Measurements from ENCODE around the gene ATP2B2. TPM values are rescaled to one million over a fixed set of nuclear protein-coding genes. Genes with fewer than 3 reads are reported as not detected.
A peak's percentile ranks its signal among the peaks of the same experiment; 100 is the strongest.

The ATP2B2 gene
- total RNA-seq, 1 donor from 2014 or later: 0.13 TPM

DNA sequence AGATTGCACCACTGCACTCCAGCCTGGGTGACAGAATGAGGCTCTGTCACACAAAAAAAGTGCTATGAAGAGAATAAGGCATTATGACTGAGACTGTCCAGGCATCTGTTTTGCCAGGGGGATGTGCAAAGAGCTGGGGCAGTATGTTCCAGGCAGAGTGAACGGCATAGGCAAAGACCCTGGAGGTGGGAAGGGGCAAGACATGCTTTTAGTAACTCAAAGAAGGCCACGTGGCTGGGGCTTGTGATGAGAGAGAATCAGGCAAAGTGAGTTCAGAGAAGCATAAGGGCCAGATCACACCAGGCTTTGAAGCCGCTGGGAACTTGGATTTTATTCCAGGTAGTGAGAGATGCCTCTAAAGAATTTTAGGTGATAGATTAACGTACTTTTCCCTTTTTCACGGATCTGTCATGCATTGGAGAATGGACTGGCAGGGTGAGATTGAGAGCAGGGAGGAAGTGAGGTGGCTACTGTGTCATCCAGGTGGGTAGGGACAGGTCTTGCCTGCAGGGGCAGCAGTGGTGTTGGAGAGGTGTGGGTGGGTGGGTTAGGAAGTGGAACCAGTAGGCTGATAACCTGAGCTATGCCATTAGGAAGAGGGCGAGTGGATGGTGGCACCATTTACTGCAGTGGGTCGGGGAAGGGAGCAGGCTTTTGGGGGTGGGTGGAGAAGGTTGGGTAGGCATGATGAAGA lies 31.7 kb downstream of the ATP2B2 start:
- H3K4me1 Mint-ChIP-seq (ENCODE audit: unreplicated experiment): peaks cover 6% of the 10 kb centered on the region
- no peak overlapping the region for H3K27ac Mint-ChIP-seq (ENCODE audit: unreplicated experiment)
- H3K27me3 Mint-ChIP-seq (ENCODE audit: unreplicated experiment): peaks cover 69% of the 10 kb centered on the region
- TF ChIP-seq, protein P1, sequence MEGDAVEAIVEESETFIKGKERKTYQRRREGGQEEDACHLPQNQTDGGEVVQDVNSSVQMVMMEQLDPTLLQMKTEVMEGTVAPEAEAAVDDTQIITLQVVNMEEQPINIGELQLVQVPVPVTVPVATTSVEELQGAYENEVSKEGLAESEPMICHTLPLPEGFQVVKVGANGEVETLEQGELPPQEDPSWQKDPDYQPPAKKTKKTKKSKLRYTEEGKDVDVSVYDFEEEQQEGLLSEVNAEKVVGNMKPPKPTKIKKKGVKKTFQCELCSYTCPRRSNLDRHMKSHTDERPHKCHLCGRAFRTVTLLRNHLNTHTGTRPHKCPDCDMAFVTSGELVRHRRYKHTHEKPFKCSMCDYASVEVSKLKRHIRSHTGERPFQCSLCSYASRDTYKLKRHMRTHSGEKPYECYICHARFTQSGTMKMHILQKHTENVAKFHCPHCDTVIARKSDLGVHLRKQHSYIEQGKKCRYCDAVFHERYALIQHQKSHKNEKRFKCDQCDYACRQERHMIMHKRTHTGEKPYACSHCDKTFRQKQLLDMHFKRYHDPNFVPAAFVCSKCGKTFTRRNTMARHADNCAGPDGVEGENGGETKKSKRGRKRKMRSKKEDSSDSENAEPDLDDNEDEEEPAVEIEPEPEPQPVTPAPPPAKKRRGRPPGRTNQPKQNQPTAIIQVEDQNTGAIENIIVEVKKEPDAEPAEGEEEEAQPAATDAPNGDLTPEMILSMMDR (IDR thresholded peaks at IDR 0.05): no peak
- H3K36me3 Mint-ChIP-seq (ENCODE audit: unreplicated experiment): no peaks in the 10 kb centered on the region
- no peak overlapping the region for H3K4me3 Mint-ChIP-seq (ENCODE audit: unreplicated experiment)
- peaks cover 5% of the 10 kb centered on the region for H3K9me3 Mint-ChIP-seq (ENCODE audit: unreplicated experiment)
- DNase-seq (ENCODE audit: extremely low spot score, unreplicated experiment): no peak

DNA sequence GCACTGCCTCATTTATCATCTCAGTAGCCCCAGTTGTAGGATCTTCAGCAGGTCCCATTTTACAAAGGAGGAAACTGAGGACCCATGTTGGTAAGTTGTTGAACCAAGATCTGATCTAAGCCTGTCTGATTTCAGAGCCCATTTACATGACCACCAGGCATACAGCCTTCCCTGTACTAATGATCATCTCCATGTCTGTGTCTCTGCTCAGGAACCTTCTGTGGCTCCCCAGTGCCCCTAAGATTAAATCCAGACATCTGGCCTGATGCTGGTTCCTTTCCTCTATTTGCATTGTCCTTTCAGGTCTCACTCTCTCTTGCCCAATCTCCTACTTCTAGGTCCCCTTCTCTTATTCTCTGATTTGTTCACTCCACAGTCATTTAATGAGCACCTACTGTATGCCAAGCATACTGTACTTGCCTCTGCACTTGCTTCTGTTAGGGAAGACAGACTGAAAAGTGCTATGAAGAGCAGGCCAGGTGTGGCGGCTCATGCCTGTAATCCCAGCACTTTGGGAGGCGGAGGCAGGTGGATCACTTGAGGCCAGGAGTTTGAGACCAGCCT lies 32.4 kb downstream of the ATP2B2 start:
- H3K27me3 Mint-ChIP-seq (ENCODE audit: unreplicated experiment): peaks cover 65% of the 10 kb centered on the region
- H3K4me3 Mint-ChIP-seq (ENCODE audit: unreplicated experiment): no peak overlapping the region
- no peak for DNase-seq (ENCODE audit: extremely low spot score, unreplicated experiment)
- peaks cover 6% of the 10 kb centered on the region for H3K4me1 Mint-ChIP-seq (ENCODE audit: unreplicated experiment)
- TF ChIP-seq, protein P1 (IDR thresholded peaks at IDR 0.05): no peak
- H3K36me3 Mint-ChIP-seq (ENCODE audit: unreplicated experiment): no peaks in the 10 kb centered on the region
- no peaks in the 10 kb centered on the region for H3K9me3 Mint-ChIP-seq (ENCODE audit: unreplicated experiment)
- no peak overlapping the region for H3K27ac Mint-ChIP-seq (ENCODE audit: unreplicated experiment)

DNA sequence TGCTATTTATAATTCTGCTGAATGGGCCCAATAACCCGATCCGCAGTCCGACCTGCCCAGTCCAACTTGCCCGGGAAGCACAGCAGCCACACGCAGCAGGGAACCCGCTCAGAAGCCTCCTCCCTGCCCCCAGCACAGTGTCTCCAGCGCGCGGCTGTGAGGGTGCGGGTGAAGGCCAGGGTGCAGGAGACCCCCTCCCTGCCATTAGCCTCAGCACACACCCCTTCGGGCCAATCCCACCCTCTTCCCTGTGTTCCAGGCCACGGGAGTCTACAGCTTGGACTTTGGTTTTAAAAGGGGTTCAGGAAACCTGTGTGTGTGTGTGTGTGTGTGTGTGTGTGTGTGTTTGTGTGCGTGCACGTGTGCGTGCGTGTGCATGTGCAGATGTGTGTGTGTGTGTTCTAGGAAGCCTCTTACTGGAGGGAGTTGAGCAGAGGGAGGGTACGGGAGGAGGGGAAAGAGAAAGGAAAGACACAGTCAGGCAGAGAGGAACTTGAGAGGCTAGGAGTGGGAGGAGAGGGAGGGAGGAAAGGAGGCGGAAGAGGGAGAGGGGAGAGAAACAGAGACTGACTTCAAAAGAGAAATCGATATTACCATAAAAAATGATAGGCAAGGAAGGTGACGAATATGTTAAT lies 34.2 kb downstream of the ATP2B2 start:
- peaks cover 6% of the 10 kb centered on the region for H3K4me1 Mint-ChIP-seq (ENCODE audit: unreplicated experiment)
- DNase-seq (ENCODE audit: extremely low spot score, unreplicated experiment): no peak
- peaks cover 59% of the 10 kb centered on the region for H3K27me3 Mint-ChIP-seq (ENCODE audit: unreplicated experiment)
- H3K27ac Mint-ChIP-seq (ENCODE audit: unreplicated experiment): no peak overlapping the region
- H3K4me3 Mint-ChIP-seq (ENCODE audit: unreplicated experiment): peak overlapping the region; percentile 8
- H3K9me3 Mint-ChIP-seq (ENCODE audit: unreplicated experiment): no peaks in the 10 kb centered on the region
- H3K36me3 Mint-ChIP-seq (ENCODE audit: unreplicated experiment): no peaks in the 10 kb centered on the region
- TF ChIP-seq, protein P1 (IDR thresholded peaks at IDR 0.05): no peak

DNA sequence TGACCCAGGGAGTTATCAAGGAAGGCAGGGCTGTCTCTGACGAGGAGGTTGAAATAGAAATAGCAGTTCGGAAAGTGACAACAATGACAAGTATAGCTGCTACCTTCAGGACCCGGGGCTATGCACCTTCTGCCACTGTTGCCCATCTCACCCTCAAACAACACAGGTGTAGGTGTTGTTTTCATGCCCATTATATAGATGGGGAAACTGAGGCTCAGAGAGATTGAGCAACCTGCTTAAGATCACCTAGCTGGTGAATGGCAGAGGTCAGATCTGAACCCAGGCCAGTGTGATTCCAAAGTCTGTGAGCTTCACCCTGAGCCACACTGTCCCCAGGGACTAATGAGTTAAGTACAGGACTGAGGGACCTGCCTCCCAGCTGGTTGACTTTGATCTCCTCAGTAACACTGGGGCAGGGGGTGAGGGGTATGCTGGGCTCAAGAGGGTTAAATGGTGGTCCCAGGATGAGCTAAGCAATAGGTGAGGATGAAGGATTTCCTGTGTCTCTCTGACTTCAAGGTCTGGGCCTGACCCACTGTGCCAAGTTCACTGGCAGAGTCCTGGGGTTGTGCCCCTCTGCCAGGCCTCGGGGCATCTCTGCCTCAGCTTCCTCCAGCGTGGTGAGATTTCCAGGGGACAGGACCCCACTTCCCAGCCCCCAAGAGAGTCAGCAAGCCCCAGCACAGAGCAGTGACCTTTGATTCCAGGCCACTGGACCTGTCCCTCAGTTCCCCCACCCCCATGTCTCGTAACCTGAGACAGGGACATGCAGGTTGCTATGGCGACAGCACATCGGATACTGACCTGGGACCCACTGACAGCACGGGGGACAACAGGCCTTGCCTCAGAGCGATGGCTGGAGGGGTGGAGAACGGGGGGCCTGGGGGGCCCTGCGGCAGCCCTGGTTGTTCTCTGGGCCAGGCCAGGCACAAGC lies 35.0 kb downstream of the ATP2B2 start:
- Mint-ChIP-seq H3K4me3 (ENCODE audit: unreplicated experiment) (no peak overlapping the region), H3K4me1 (ENCODE audit: unreplicated experiment) (peaks cover 6% of the 10 kb centered on the region), H3K27me3 (ENCODE audit: unreplicated experiment) (peaks cover 63% of the 10 kb centered on the region), H3K27ac (ENCODE audit: unreplicated experiment) (no peak overlapping the region), H3K36me3 (ENCODE audit: unreplicated experiment) (no peaks in the 10 kb centered on the region), H3K9me3 (ENCODE audit: unreplicated experiment) (no peaks in the 10 kb centered on the region)
- DNase-seq (ENCODE audit: extremely low spot score, unreplicated experiment): no peak
- TF ChIP-seq, protein P1 (IDR thresholded peaks at IDR 0.05): no peak
